Esophagus muscularis mucosa (tissue), 4 donors: ENCODE results near the gene ATG12. TPM values are rescaled to one million over a fixed set of nuclear protein-coding genes. Genes with fewer than 3 reads are reported as not detected.

ENCODE experiments used
- DNase-seq: peaks from one replicate; pipeline ENCODE4 v3.0.0-alpha.2; 2017; ENCODE audit errors: extremely low spot score
- H3K27ac ChIP-seq, 4 donors: fragments of 200-600 bp; sonication (generic); replicated peaks in 1 of 4; 1 replicate in 3 of 4; 2 replicates in 1 of 4; pipeline ENCODE4 v1.5.1; 2016 to 2019; ENCODE audit warnings: mild to moderate bottlenecking in 1 of 4
- H3K27me3 ChIP-seq, 4 donors: fragments of 200-600 bp; sonication (generic); one replicate each; pipeline versions ENCODE4 v1.5.1 to v1.6.0; 2016 to 2019
- H3K36me3 ChIP-seq, 4 donors: fragments of 200-600 bp; sonication (generic); one replicate each; pipeline ENCODE4 v1.5.1; 2016 to 2019
- H3K4me1 ChIP-seq, 4 donors: fragments of 200-600 bp; sonication (generic); one replicate each; pipeline ENCODE4 v1.5.1; 2016 to 2019
- H3K4me3 ChIP-seq, 4 donors: fragments of 200-600 bp; sonication (generic); 1 replicate in 2 of 4; 2 replicates in 2 of 4; pipeline ENCODE4 v1.5.1; 2016 to 2019; ENCODE audit warnings: mild to moderate bottlenecking in 4 of 4, moderate library complexity in 1 of 4
- H3K9me3 ChIP-seq, 4 donors: fragments of 200-600 bp; sonication (generic); 1 replicate in 3 of 4; 2 replicates in 1 of 4; pipeline ENCODE4 v1.5.1; 2016 to 2019
- CTCF ChIP-seq, 3 experiments: fragments of 200-600 bp in 2 of 3; fragments of 450-650 bp in 1 of 3; sonication (generic) in 2 of 3; IDR thresholded peaks; one replicate each; pipeline ENCODE4 v1.5.1; 2017 to 2019; ENCODE audit warnings: antibody characterized with exemption in 3 of 3, mild to moderate bottlenecking in 2 of 3, moderate library complexity in 1 of 3
- EP300 ChIP-seq: sonication (generic); formaldehyde crosslinking; IDR thresholded peaks from one replicate; pipeline ENCODE4 v1.6.1; 2017; ENCODE audit warnings: antibody characterized with exemption
- POLR2A ChIP-seq: fragments of 450-650 bp; IDR thresholded peaks from one replicate; pipeline ENCODE4 v1.6.1; 2017; ENCODE audit warnings: antibody characterized with exemption, moderate library complexity, mild to moderate bottlenecking, low read depth
- POLR2AphosphoS5 ChIP-seq, 2 donors: sonication (generic); formaldehyde crosslinking; IDR thresholded peaks; one replicate each; pipeline ENCODE4 v1.6.1; 2017; ENCODE audit warnings: antibody characterized with exemption in 2 of 2
- WGBS: methylation state at CpG from one replicate; pipeline ENCODE4 v1.1.5; 2018; 5-methylcytosine and 5-hydroxymethylcytosine counted together
- intact Hi-C: fragments of 100-400 bp; cut with DNase I; formaldehyde crosslinking; loops from one replicate; pipeline ENCODE4 v1.15.1; 2023
- total RNA-seq, 4 donors: library from RNA; depleted of rRNA; stranded (reverse); fragments of >200 nt; gene quantifications; one replicate each; pipeline versions ENCODE4 v1.1.0 to v1.2.1, GENCODE V29; 2016

ATG12 gene
- total RNA-seq, 4 donors from 2014 or later, result 26.7 to 45.1 (median 37.8) TPM

- Histone ChIP-seq H3K36me3 (no peaks in the 10 kb centered on the region), H3K27ac (no peak overlapping the region), H3K9me3 (peaks cover 0 to 2% (median 0%) of the 10 kb centered on the region in 4 donors), H3K4me3 (no peak overlapping the region), H3K27me3 (no peaks in the 10 kb centered on the region), H3K4me1 (peaks cover 18 to 39% (median 27%) of the 10 kb centered on the region in 4 donors)
- intact Hi-C loops, result no loop called here
- no peak for TF ChIP-seq POLR2A
- no peak for TF ChIP-seq POLR2AphosphoS5 (IDR thresholded peaks at IDR 0.05)
- no peak for TF ChIP-seq CTCF (IDR thresholded peaks at IDR 0.05)
- TF ChIP-seq EP300, result no peak
- 84% methylated on average over 3 of the region's 3 CpGs for WGBS
- DNase-seq, result no peak
These were observed 17.0 kb upstream of the ATG12 start for GRCh38 chr5:115858396-115858795.

- WGBS, result 27% methylated on average over 2 of the region's 2 CpGs
- Histone ChIP-seq H3K27me3 (no peaks in the 10 kb centered on the region), H3K36me3 (no peaks in the 10 kb centered on the region), H3K4me1 (peaks cover 18 to 40% (median 27%) of the 10 kb centered on the region in 4 donors), H3K27ac (no peak overlapping the region), H3K9me3 (no peaks in the 10 kb centered on the region), H3K4me3 (no peak overlapping the region)
- intact Hi-C loops, result no loop called here
- no peak for TF ChIP-seq EP300
- no peak for DNase-seq
These were observed 16.4 kb upstream of the ATG12 start for GRCh38 chr5:115857626-115858349.

- Histone ChIP-seq H3K36me3 (no peaks in the 10 kb centered on the region), H3K4me1 (peaks cover 18 to 47% (median 29%) of the 10 kb centered on the region in 4 donors), H3K27ac (no peak overlapping the region), H3K9me3 (no peaks in the 10 kb centered on the region), H3K4me3 (no peak overlapping the region), H3K27me3 (no peaks in the 10 kb centered on the region)
- TF ChIP-seq POLR2AphosphoS5 (IDR thresholded peaks at IDR 0.05), result no peak
- no peak for TF ChIP-seq POLR2A
- no peak for DNase-seq
- intact Hi-C loops, result no loop called here
- 77% methylated on average over 1 of the region's 1 CpG for WGBS
These were observed 15.7 kb upstream of the ATG12 start for GRCh38 chr5:115857057-115857479.

GRCh38 chr5:115855959-115856358 lies 14.6 kb upstream of the ATG12 start:
- Histone ChIP-seq H3K4me1 (peaks cover 26 to 56% (median 38%) of the 10 kb centered on the region in 4 donors), H3K9me3 (no peaks in the 10 kb centered on the region), H3K36me3 (no peaks in the 10 kb centered on the region), H3K4me3 (no peak overlapping the region), H3K27ac (no peak overlapping the region), H3K27me3 (no peaks in the 10 kb centered on the region)
- TF ChIP-seq EP300 (no peak), CTCF (IDR thresholded peaks at IDR 0.05) (no peak), POLR2AphosphoS5 (IDR thresholded peaks at IDR 0.05) (no peak), POLR2A (no peak)
- 63% methylated on average over 1 of the region's 1 CpG for WGBS
- no peak for DNase-seq
- intact Hi-C loops, result no loop called here

- no peaks in the 10 kb centered on the region for H3K9me3 ChIP-seq
- 93% methylated on average over 3 of the region's 3 CpGs for WGBS
- H3K4me3 ChIP-seq, result no peak overlapping the region
- no peaks in the 10 kb centered on the region for H3K27me3 ChIP-seq
- DNase-seq, result no peak
- intact Hi-C loops, result no loop called here
- TF ChIP-seq EP300, result no peak
- TF ChIP-seq POLR2A, result no peak
- no peak for TF ChIP-seq CTCF (IDR thresholded peaks at IDR 0.05)
- TF ChIP-seq POLR2AphosphoS5 (IDR thresholded peaks at IDR 0.05), result no peak
- H3K27ac ChIP-seq, result no peak overlapping the region
- peaks cover 28 to 64% (median 50%) of the 10 kb centered on the region in 4 donors for H3K4me1 ChIP-seq
- H3K36me3 ChIP-seq, result no peaks in the 10 kb centered on the region
These were observed 12.8 kb upstream of the ATG12 start for GRCh38 chr5:115854139-115854538.
